Measurements from ENCODE around the gene LRP1B.

DNA sequence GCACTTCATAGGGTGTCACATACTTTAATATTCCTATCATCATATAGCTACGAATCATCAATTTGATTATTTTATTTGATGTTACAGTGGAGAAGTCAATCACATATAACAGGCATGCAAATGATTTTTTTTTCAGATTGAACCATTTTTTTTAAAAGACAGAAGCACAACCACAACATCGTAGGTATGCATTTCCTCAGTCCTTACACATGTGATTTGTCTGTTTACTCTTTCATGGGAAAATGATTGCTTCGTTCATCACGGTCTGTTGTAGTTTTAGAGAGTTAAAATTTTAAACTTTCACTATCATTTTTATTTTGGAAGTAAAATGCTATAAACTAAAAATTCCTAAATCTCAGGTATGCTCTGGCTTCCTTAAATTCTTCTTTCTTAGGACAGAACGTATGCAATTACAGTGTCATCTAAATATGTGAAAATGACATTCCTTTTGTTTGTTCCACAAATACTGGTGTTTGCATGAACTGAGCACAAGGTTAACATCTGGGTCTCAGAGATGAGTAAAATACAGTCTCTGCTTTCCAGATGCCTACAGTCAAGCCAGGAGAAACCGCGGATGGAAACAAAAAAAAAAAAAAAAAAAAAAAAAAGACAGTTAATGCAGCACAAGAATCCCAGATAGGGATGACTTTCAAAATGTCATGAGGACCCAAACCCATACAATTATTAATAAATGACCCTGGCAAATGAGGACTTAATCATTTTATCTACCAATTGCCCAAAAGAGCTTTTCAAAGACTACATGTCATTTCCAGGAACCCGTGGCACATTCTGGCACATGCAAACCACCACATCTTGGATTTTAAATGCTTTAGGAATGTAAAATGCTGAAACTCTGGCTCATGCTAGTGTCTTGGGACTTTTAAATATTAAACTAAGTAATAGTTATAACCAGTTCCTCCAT lies 201.2 kb downstream of the LRP1B start:
- TF ChIP-seq GATA3 (IDR thresholded peaks at IDR 0.05; ENCODE audit: low read depth, low read length) = no peak
- no peak for TF ChIP-seq GATA2 (IDR thresholded peaks at IDR 0.05; ENCODE audit: low read depth, low read length)
